Measurements from ENCODE around the gene ELOVL3.

- TF ChIP-seq EZH2phosphoT487 (conservative IDR thresholded peaks at IDR 0.05; ENCODE audit: low read length) (no peak), CTCF (IDR thresholded peaks at IDR 0.05; ENCODE audit: insufficient read depth, low read length, poor library complexity, severe bottlenecking) (no peak)
These were observed 30.7 kb upstream of the ELOVL3 start for GRCh38 chr10:102195296-102195870.
